ENCODE results near the gene CYP39A1. TPM values are rescaled to one million over a fixed set of nuclear protein-coding genes. Genes with fewer than 3 reads are reported as not detected.

CYP39A1 gene
- total RNA-seq, 1 donor from 2014 or later = 6.3 TPM

- Histone ChIP-seq H3K4me1 (ENCODE audit: control insufficient read depth in 3 of 3, insufficient read depth in 3 of 3, low read length in 3 of 3) (peaks cover 0 to 5% (median 3%) of the 10 kb centered on the region in 3 donors), H3K9ac (ENCODE audit: low read depth in 1 of 3, low read length in 3 of 3) (no peak overlapping the region), H3K36me3 (ENCODE audit: control insufficient read depth in 3 of 3, insufficient read depth in 3 of 3, low read length in 3 of 3) (peaks cover 0 to 2% (median 0%) of the 10 kb centered on the region in 3 donors), H3K9me3 (ENCODE audit: control insufficient read depth in 3 of 3, low read length in 3 of 3) (no peaks in the 10 kb centered on the region), H3K4me3 (ENCODE audit: low read length in 3 of 3) (no peak overlapping the region), H3K27ac (ENCODE audit: low read depth, low read length) (no peak overlapping the region), H3K27me3 (ENCODE audit: control insufficient read depth in 3 of 3, insufficient read depth in 3 of 3, low read length in 3 of 3) (no peaks in the 10 kb centered on the region)
Measured at GRCh38 chr6:46684771-46685170, 32.2 kb upstream of the CYP39A1 start.

DNA sequence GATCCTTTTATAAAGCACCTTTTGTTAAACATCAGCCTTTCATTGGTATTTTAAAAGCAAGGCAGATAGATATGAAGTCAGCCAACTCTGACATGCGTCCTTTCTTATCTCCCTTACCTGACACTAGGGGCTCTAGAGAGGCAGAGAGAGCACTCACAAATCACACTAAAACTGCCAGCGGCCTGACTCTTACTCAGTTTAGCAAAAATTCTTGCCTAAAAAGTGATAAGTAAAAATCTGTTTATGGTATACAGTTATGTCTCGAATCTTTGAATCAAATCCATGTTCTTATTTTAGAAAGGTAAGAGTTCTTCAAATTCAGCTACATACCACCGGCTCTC is 24.7 kb upstream of the CYP39A1 start:
- H3K4me1 ChIP-seq (ENCODE audit: control insufficient read depth in 3 of 3, insufficient read depth in 3 of 3, low read length in 3 of 3) = no peaks in the 10 kb centered on the region
- H3K36me3 ChIP-seq (ENCODE audit: control insufficient read depth in 3 of 3, insufficient read depth in 3 of 3, low read length in 3 of 3) = peaks cover 0 to 21% (median 19%) of the 10 kb centered on the region in 3 donors
- H3K27ac ChIP-seq (ENCODE audit: low read depth, low read length) = no peak overlapping the region
- H3K9me3 ChIP-seq (ENCODE audit: control insufficient read depth in 3 of 3, low read length in 3 of 3) = no peaks in the 10 kb centered on the region
- no peak overlapping the region for H3K4me3 ChIP-seq (ENCODE audit: low read length in 3 of 3)
- H3K9ac ChIP-seq (ENCODE audit: low read depth in 1 of 3, low read length in 3 of 3) = no peak overlapping the region
- no peaks in the 10 kb centered on the region for H3K27me3 ChIP-seq (ENCODE audit: control insufficient read depth in 3 of 3, insufficient read depth in 3 of 3, low read length in 3 of 3)

DNA sequence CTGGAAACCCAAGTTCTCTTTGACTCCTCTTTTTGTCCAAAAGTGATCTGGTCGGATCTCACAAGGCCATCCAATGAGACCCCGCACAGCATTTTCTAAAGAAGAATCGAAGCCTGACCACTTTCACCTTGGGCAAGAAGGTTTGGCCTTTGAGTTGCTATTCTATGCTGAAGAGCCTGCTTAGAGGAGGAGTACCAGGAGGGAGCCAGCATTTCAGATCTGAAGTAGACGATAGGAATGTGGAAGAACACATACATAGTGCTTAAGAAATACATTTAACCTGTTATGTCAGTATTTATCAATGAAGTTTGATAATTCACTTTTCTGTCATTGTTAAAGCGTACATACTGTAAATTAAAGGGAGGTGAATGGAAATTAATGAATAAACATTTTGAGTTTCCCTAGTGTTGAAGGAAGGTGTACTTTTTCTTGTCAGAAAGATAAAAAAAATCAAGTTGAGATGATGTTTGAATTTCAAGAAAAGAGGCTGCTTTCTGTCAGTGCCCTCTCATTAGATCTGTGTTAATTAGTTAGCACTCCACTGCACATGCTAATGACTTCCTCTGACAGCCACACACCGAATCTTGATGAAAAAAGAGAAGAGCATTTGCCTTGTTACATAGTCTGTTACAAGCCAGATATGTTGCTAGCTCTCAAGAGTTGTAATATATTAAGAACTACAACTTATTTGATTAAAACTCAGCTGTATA is 24.1 kb upstream of the CYP39A1 start:
- no peak overlapping the region for H3K4me3 ChIP-seq (ENCODE audit: low read length in 3 of 3)
- no peaks in the 10 kb centered on the region for H3K27me3 ChIP-seq (ENCODE audit: control insufficient read depth in 3 of 3, insufficient read depth in 3 of 3, low read length in 3 of 3)
- no peak overlapping the region for H3K27ac ChIP-seq (ENCODE audit: low read depth, low read length)
- H3K9ac ChIP-seq (ENCODE audit: low read depth in 1 of 3, low read length in 3 of 3) = no peak overlapping the region
- H3K9me3 ChIP-seq (ENCODE audit: control insufficient read depth in 3 of 3, low read length in 3 of 3) = no peaks in the 10 kb centered on the region
- H3K4me1 ChIP-seq (ENCODE audit: control insufficient read depth in 3 of 3, insufficient read depth in 3 of 3, low read length in 3 of 3) = no peaks in the 10 kb centered on the region
- H3K36me3 ChIP-seq (ENCODE audit: control insufficient read depth in 3 of 3, insufficient read depth in 3 of 3, low read length in 3 of 3) = peaks cover 0 to 21% (median 19%) of the 10 kb centered on the region in 3 donors

DNA sequence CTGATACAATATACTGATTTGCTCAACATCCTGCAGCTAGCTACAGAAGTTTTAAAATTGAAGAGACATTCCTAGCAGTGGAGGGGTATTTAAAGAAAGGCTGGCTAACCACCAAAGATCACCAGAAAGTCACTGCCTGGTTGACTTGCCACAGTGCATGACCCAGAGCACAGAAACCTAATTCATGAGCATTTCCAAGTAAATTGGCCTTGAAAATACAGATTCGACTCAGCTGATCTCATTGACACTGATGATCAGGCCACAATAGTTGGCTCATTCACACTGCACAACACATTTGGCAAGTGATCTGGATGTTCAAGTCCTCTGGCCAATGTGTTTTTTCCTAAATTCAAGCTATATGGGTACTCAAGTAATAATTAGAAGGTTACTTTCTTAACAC is 21.8 kb upstream of the CYP39A1 start:
- H3K4me3 ChIP-seq (ENCODE audit: low read length in 3 of 3) = no peak overlapping the region
- H3K36me3 ChIP-seq (ENCODE audit: control insufficient read depth in 3 of 3, insufficient read depth in 3 of 3, low read length in 3 of 3) = peaks cover 6 to 24% (median 24%) of the 10 kb centered on the region in 3 donors
- H3K27me3 ChIP-seq (ENCODE audit: control insufficient read depth in 3 of 3, insufficient read depth in 3 of 3, low read length in 3 of 3) = no peaks in the 10 kb centered on the region
- H3K9ac ChIP-seq (ENCODE audit: low read depth in 1 of 3, low read length in 3 of 3) = no peak overlapping the region
- no peaks in the 10 kb centered on the region for H3K4me1 ChIP-seq (ENCODE audit: control insufficient read depth in 3 of 3, insufficient read depth in 3 of 3, low read length in 3 of 3)
- H3K9me3 ChIP-seq (ENCODE audit: control insufficient read depth in 3 of 3, low read length in 3 of 3) = no peaks in the 10 kb centered on the region
- H3K27ac ChIP-seq (ENCODE audit: low read depth, low read length) = no peak overlapping the region

GRCh38 chr6:46667377-46667776 is 14.8 kb upstream of the CYP39A1 start:
- Histone ChIP-seq H3K27me3 (ENCODE audit: control insufficient read depth in 3 of 3, insufficient read depth in 3 of 3, low read length in 3 of 3) (no peaks in the 10 kb centered on the region), H3K27ac (ENCODE audit: low read depth, low read length) (no peak overlapping the region), H3K9me3 (ENCODE audit: control insufficient read depth in 3 of 3, low read length in 3 of 3) (no peaks in the 10 kb centered on the region), H3K4me1 (ENCODE audit: control insufficient read depth in 3 of 3, insufficient read depth in 3 of 3, low read length in 3 of 3) (no peaks in the 10 kb centered on the region), H3K9ac (ENCODE audit: low read depth in 1 of 3, low read length in 3 of 3) (no peak overlapping the region), H3K4me3 (ENCODE audit: low read length in 3 of 3) (no peak overlapping the region), H3K36me3 (ENCODE audit: control insufficient read depth in 3 of 3, insufficient read depth in 3 of 3, low read length in 3 of 3) (peaks cover 13 to 28% (median 25%) of the 10 kb centered on the region in 3 donors)

- H3K4me1 ChIP-seq (ENCODE audit: control insufficient read depth in 3 of 3, insufficient read depth in 3 of 3, low read length in 3 of 3) = no peaks in the 10 kb centered on the region
- H3K27ac ChIP-seq (ENCODE audit: low read depth, low read length) = no peak overlapping the region
- H3K4me3 ChIP-seq (ENCODE audit: low read length in 3 of 3) = no peak overlapping the region
- H3K36me3 ChIP-seq (ENCODE audit: control insufficient read depth in 3 of 3, insufficient read depth in 3 of 3, low read length in 3 of 3) = peaks cover 3 to 21% (median 13%) of the 10 kb centered on the region in 3 donors
- H3K9me3 ChIP-seq (ENCODE audit: control insufficient read depth in 3 of 3, low read length in 3 of 3) = no peaks in the 10 kb centered on the region
- H3K9ac ChIP-seq (ENCODE audit: low read depth in 1 of 3, low read length in 3 of 3) = no peak overlapping the region
- no peaks in the 10 kb centered on the region for H3K27me3 ChIP-seq (ENCODE audit: control insufficient read depth in 3 of 3, insufficient read depth in 3 of 3, low read length in 3 of 3)
Measured at GRCh38 chr6:46661483-46661882, 8.9 kb upstream of the CYP39A1 start.

DNA sequence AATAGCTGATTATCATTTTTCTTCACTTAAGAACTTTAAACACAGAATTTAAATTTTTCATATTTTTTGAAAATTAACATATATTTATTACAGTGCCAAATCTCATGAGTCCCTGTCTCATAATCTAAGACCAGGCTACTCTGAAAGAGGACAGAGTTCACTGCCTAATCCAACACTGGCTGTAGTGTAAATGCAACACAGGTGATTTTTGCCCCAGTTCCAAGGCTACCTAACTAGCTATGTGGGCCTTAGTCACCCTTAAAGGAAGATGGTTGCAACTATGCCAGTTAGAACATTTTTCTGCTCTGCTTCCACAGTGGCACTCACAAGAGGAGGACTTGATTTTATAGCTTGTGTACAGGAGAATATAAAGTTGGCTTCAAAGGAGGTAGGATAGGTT is 5.0 kb upstream of the CYP39A1 start:
- Histone ChIP-seq H3K9me3 (ENCODE audit: control insufficient read depth in 3 of 3, low read length in 3 of 3) (no peaks in the 10 kb centered on the region), H3K36me3 (ENCODE audit: control insufficient read depth in 3 of 3, insufficient read depth in 3 of 3, low read length in 3 of 3) (peaks cover 0 to 13% (median 4%) of the 10 kb centered on the region in 3 donors), H3K4me1 (ENCODE audit: control insufficient read depth in 3 of 3, insufficient read depth in 3 of 3, low read length in 3 of 3) (peaks cover 4 to 10% (median 7%) of the 10 kb centered on the region in 3 donors), H3K9ac (ENCODE audit: low read depth in 1 of 3, low read length in 3 of 3) (no peak overlapping the region), H3K27ac (ENCODE audit: low read depth, low read length) (no peak overlapping the region), H3K4me3 (ENCODE audit: low read length in 3 of 3) (no peak overlapping the region), H3K27me3 (ENCODE audit: control insufficient read depth in 3 of 3, insufficient read depth in 3 of 3, low read length in 3 of 3) (no peaks in the 10 kb centered on the region)

- H3K4me3 ChIP-seq (ENCODE audit: low read length in 3 of 3) = no peak overlapping the region
- H3K27me3 ChIP-seq (ENCODE audit: control insufficient read depth in 3 of 3, insufficient read depth in 3 of 3, low read length in 3 of 3) = no peaks in the 10 kb centered on the region
- no peaks in the 10 kb centered on the region for H3K9me3 ChIP-seq (ENCODE audit: control insufficient read depth in 3 of 3, low read length in 3 of 3)
- H3K4me1 ChIP-seq (ENCODE audit: control insufficient read depth in 3 of 3, insufficient read depth in 3 of 3, low read length in 3 of 3) = peaks cover 4 to 19% (median 7%) of the 10 kb centered on the region in 3 donors
- no peak overlapping the region for H3K27ac ChIP-seq (ENCODE audit: low read depth, low read length)
- H3K36me3 ChIP-seq (ENCODE audit: control insufficient read depth in 3 of 3, insufficient read depth in 3 of 3, low read length in 3 of 3) = peaks cover 0 to 9% (median 4%) of the 10 kb centered on the region in 3 donors
- H3K9ac ChIP-seq (ENCODE audit: low read depth in 1 of 3, low read length in 3 of 3) = no peak overlapping the region
Measured at GRCh38 chr6:46655803-46656202, 3.2 kb upstream of the CYP39A1 start.

GRCh38 chr6:46653439-46654195 is 999 bp upstream of the CYP39A1 start:
- Histone ChIP-seq H3K36me3 (ENCODE audit: control insufficient read depth in 3 of 3, insufficient read depth in 3 of 3, low read length in 3 of 3) (peaks cover 0 to 5% (median 4%) of the 10 kb centered on the region in 3 donors), H3K9ac (ENCODE audit: low read depth in 1 of 3, low read length in 3 of 3) (peak overlapping the region; percentile 79 to 87 (median 84)), H3K27me3 (ENCODE audit: control insufficient read depth in 3 of 3, insufficient read depth in 3 of 3, low read length in 3 of 3) (no peaks in the 10 kb centered on the region), H3K9me3 (ENCODE audit: control insufficient read depth in 3 of 3, low read length in 3 of 3) (no peaks in the 10 kb centered on the region), H3K4me1 (ENCODE audit: control insufficient read depth in 3 of 3, insufficient read depth in 3 of 3, low read length in 3 of 3) (peaks cover 4 to 19% (median 7%) of the 10 kb centered on the region in 3 donors), H3K27ac (ENCODE audit: low read depth, low read length) (peak overlapping the region; percentile 84), H3K4me3 (ENCODE audit: low read length in 3 of 3) (peak overlapping the region; percentile 91 to 98 (median 96))

- peak overlapping the region; percentile 84 for H3K27ac ChIP-seq (ENCODE audit: low read depth, low read length)
- no peaks in the 10 kb centered on the region for H3K27me3 ChIP-seq (ENCODE audit: control insufficient read depth in 3 of 3, insufficient read depth in 3 of 3, low read length in 3 of 3)
- peak overlapping the region; percentile 91 to 98 (median 96) for H3K4me3 ChIP-seq (ENCODE audit: low read length in 3 of 3)
- H3K9ac ChIP-seq (ENCODE audit: low read depth in 1 of 3, low read length in 3 of 3) = peak overlapping the region; percentile 79 to 87 (median 83)
- peaks cover 4 to 19% (median 7%) of the 10 kb centered on the region in 3 donors for H3K4me1 ChIP-seq (ENCODE audit: control insufficient read depth in 3 of 3, insufficient read depth in 3 of 3, low read length in 3 of 3)
- H3K9me3 ChIP-seq (ENCODE audit: control insufficient read depth in 3 of 3, low read length in 3 of 3) = no peaks in the 10 kb centered on the region
- H3K36me3 ChIP-seq (ENCODE audit: control insufficient read depth in 3 of 3, insufficient read depth in 3 of 3, low read length in 3 of 3) = no peaks in the 10 kb centered on the region
Measured at GRCh38 chr6:46652232-46652602, 401 bp downstream of the CYP39A1 start.

Data from skeletal muscle tissue (tissue), 4 donors.